Upper lobe of left lung (tissue), 4 donors: ENCODE measurements around the gene SRRM3.

Experiments
- EP300 ChIP-seq, 4 donors: sonication (generic); formaldehyde crosslinking; IDR thresholded peaks; one replicate each; pipeline ENCODE4 v1.5.1; 2017; ENCODE audit warnings: antibody characterized with exemption in 4 of 4, control low read depth in 2 of 4
- POLR2A ChIP-seq, 4 donors: fragments of 450-650 bp; IDR thresholded peaks; one replicate each; pipeline ENCODE4 v1.5.1; 2016 to 2017; ENCODE audit warnings: antibody characterized with exemption in 4 of 4, mild to moderate bottlenecking in 2 of 4
- POLR2AphosphoS5 ChIP-seq, 2 donors: sonication (generic); formaldehyde crosslinking; IDR thresholded peaks; one replicate each; pipeline ENCODE4 v1.5.1; 2017; ENCODE audit warnings: antibody characterized with exemption in 2 of 2
- TF ChIP-seq, protein P1 (sequence below), 6 experiments: fragments of 450-650 bp in 4 of 6; fragments of 200-600 bp in 2 of 6; sonication (generic) in 2 of 6; IDR thresholded peaks; one replicate each; pipeline ENCODE4 v1.5.1; 2016 to 2019; ENCODE audit warnings: antibody characterized with exemption in 6 of 6

GRCh38 chr7:76330673-76331072 lies 129.0 kb downstream of the SRRM3 start:
- no peak for TF ChIP-seq POLR2A (IDR thresholded peaks at IDR 0.05)
- TF ChIP-seq EP300 (IDR thresholded peaks at IDR 0.05) = no peak
- TF ChIP-seq, protein P1, sequence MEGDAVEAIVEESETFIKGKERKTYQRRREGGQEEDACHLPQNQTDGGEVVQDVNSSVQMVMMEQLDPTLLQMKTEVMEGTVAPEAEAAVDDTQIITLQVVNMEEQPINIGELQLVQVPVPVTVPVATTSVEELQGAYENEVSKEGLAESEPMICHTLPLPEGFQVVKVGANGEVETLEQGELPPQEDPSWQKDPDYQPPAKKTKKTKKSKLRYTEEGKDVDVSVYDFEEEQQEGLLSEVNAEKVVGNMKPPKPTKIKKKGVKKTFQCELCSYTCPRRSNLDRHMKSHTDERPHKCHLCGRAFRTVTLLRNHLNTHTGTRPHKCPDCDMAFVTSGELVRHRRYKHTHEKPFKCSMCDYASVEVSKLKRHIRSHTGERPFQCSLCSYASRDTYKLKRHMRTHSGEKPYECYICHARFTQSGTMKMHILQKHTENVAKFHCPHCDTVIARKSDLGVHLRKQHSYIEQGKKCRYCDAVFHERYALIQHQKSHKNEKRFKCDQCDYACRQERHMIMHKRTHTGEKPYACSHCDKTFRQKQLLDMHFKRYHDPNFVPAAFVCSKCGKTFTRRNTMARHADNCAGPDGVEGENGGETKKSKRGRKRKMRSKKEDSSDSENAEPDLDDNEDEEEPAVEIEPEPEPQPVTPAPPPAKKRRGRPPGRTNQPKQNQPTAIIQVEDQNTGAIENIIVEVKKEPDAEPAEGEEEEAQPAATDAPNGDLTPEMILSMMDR (IDR thresholded peaks at IDR 0.05) = no peak
- no peak for TF ChIP-seq POLR2AphosphoS5 (IDR thresholded peaks at IDR 0.05)
